ENCODE data around the gene CHRDL2. TPM values are rescaled to one million over a fixed set of nuclear protein-coding genes. Genes with fewer than 3 reads are reported as not detected.

Gene CHRDL2
- total and polyA plus RNA-seq, 4 donors: 0.23 to 14.5 (median 4.1) TPM; not detected in 1

GRCh38 chr11:74681686-74682651 is 49.3 kb downstream of the CHRDL2 start:
- 45 to 47% methylated on average over 12 of the region's 12 CpGs for WGBS, 2 donors
- H3K27ac ChIP-seq (ENCODE audit: low read depth in 1 of 2, low read length in 2 of 2): no peak overlapping the region
- no peaks in the 10 kb centered on the region for H3K4me1 ChIP-seq (ENCODE audit: control insufficient read depth in 1 of 2, insufficient read depth in 2 of 2, low read length in 2 of 2)
- no peak overlapping the region for H3K4me3 ChIP-seq (ENCODE audit: low read length in 2 of 2)
- no peaks in the 10 kb centered on the region for H3K36me3 ChIP-seq (ENCODE audit: control insufficient read depth in 1 of 2, insufficient read depth in 2 of 2, low read length in 1 of 2)
- intact Hi-C loops (cut with DNase I): loop anchor here in 1 of 2 donors (5.0 kb wide), 1 partner anchor 40 kb away; no protein-coding TSS in a partner anchor
- ATAC-seq (ENCODE audit: low FRiP score): no peak
- H3K9me3 ChIP-seq (ENCODE audit: control insufficient read depth, low read length): no peaks in the 10 kb centered on the region
- no peaks in the 10 kb centered on the region for H3K27me3 ChIP-seq (ENCODE audit: control insufficient read depth in 1 of 2, insufficient read depth in 2 of 2, low read length in 1 of 2)
- peak; percentile 49 to 79 for DNase-seq

- H3K9me3 ChIP-seq (ENCODE audit: control insufficient read depth, low read length): no peaks in the 10 kb centered on the region
- no peak for ATAC-seq (ENCODE audit: low FRiP score)
- 87 to 88% methylated on average over 18 of the region's 18 CpGs for WGBS, 2 donors
- DNase-seq: peak; percentile 38 to 66
- no peaks in the 10 kb centered on the region for H3K36me3 ChIP-seq (ENCODE audit: control insufficient read depth in 1 of 2, insufficient read depth in 2 of 2, low read length in 1 of 2)
- no peaks in the 10 kb centered on the region for H3K4me1 ChIP-seq (ENCODE audit: control insufficient read depth in 1 of 2, insufficient read depth in 2 of 2, low read length in 2 of 2)
- H3K4me3 ChIP-seq (ENCODE audit: low read length in 2 of 2): no peak overlapping the region
- H3K27ac ChIP-seq (ENCODE audit: low read depth in 1 of 2, low read length in 2 of 2): no peak overlapping the region
- intact Hi-C loops (cut with DNase I): loop anchor here in 1 of 2 donors (5.0 kb wide), 1 partner anchor 39 kb away; no protein-coding TSS in a partner anchor
- no peaks in the 10 kb centered on the region for H3K27me3 ChIP-seq (ENCODE audit: control insufficient read depth in 1 of 2, insufficient read depth in 2 of 2, low read length in 1 of 2)
Observed at GRCh38 chr11:74680703-74681531, 50.3 kb downstream of the CHRDL2 start.

DNA sequence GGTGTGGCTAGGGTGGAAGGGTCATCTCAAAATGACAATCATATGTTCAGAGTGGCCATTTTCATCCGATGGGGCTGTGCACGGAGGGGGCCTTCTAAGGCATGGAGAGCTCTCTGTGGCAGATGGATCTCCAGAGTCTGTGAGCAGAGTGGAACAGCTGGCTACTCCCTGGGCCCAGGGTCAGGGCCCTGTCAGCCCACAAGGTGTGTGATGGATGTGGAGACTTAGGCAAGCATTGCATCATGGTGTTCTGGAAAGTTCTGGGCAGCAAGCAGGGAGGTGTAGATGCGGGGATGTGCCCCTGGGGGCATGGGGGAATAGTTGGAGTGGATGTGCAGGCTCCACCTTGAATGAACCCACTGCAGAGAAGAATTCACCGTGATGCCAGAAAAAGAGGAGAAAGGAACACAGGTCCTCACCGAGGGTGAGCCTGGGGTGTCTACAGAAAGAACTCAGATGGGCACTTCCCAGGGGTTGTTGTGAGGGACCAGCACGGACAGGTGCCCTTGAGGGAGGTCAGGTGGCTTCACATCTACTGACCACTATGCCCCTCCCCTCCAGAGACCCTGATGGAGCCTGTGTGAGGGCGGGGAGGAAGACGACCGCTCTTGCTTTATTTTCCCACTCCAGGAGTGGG is 51.1 kb downstream of the CHRDL2 start:
- 87 to 90% methylated on average over 9 of the region's 9 CpGs for WGBS, 2 donors
- Histone ChIP-seq H3K4me1 (ENCODE audit: control insufficient read depth in 1 of 2, insufficient read depth in 2 of 2, low read length in 2 of 2) (no peaks in the 10 kb centered on the region), H3K4me3 (ENCODE audit: low read length in 2 of 2) (no peak overlapping the region), H3K27ac (ENCODE audit: low read depth in 1 of 2, low read length in 2 of 2) (no peak overlapping the region), H3K27me3 (ENCODE audit: control insufficient read depth in 1 of 2, insufficient read depth in 2 of 2, low read length in 1 of 2) (no peaks in the 10 kb centered on the region), H3K9me3 (ENCODE audit: control insufficient read depth, low read length) (no peaks in the 10 kb centered on the region), H3K36me3 (ENCODE audit: control insufficient read depth in 1 of 2, insufficient read depth in 2 of 2, low read length in 1 of 2) (no peaks in the 10 kb centered on the region)
- DNase-seq: peak; percentile 37 to 49
- ATAC-seq (ENCODE audit: low FRiP score): no peak
- intact Hi-C loops (cut with DNase I): loop anchor here in 1 of 2 donors (5.0 kb wide), 1 partner anchor 38 kb away; no protein-coding TSS in a partner anchor

GRCh38 chr11:74679513-74679865 is 51.7 kb downstream of the CHRDL2 start:
- H3K27ac ChIP-seq (ENCODE audit: low read depth in 1 of 2, low read length in 2 of 2): no peak overlapping the region
- H3K36me3 ChIP-seq (ENCODE audit: control insufficient read depth in 1 of 2, insufficient read depth in 2 of 2, low read length in 1 of 2): no peaks in the 10 kb centered on the region
- ATAC-seq (ENCODE audit: low FRiP score): no peak
- intact Hi-C loops (cut with DNase I): no loop called here
- no peak overlapping the region for H3K4me3 ChIP-seq (ENCODE audit: low read length in 2 of 2)
- H3K4me1 ChIP-seq (ENCODE audit: control insufficient read depth in 1 of 2, insufficient read depth in 2 of 2, low read length in 2 of 2): no peaks in the 10 kb centered on the region
- peak in 1 of 2 donors; percentile 48 for DNase-seq
- H3K27me3 ChIP-seq (ENCODE audit: control insufficient read depth in 1 of 2, insufficient read depth in 2 of 2, low read length in 1 of 2): no peaks in the 10 kb centered on the region
- H3K9me3 ChIP-seq (ENCODE audit: control insufficient read depth, low read length): no peaks in the 10 kb centered on the region
- WGBS, 2 donors: 78 to 91% methylated on average over 3 of the region's 3 CpGs

GRCh38 chr11:74678591-74679512 is 52.4 kb downstream of the CHRDL2 start:
- no peak overlapping the region for H3K4me3 ChIP-seq (ENCODE audit: low read length in 2 of 2)
- peak in 1 of 2 donors; percentile 62 for DNase-seq
- no peaks in the 10 kb centered on the region for H3K4me1 ChIP-seq (ENCODE audit: control insufficient read depth in 1 of 2, insufficient read depth in 2 of 2, low read length in 2 of 2)
- H3K27me3 ChIP-seq (ENCODE audit: control insufficient read depth in 1 of 2, insufficient read depth in 2 of 2, low read length in 1 of 2): no peaks in the 10 kb centered on the region
- no peak for ATAC-seq (ENCODE audit: low FRiP score)
- intact Hi-C loops (cut with DNase I): no loop called here
- 66 to 70% methylated on average over 13 of the region's 13 CpGs for WGBS, 2 donors
- no peaks in the 10 kb centered on the region for H3K36me3 ChIP-seq (ENCODE audit: control insufficient read depth in 1 of 2, insufficient read depth in 2 of 2, low read length in 1 of 2)
- H3K9me3 ChIP-seq (ENCODE audit: control insufficient read depth, low read length): no peaks in the 10 kb centered on the region
- H3K27ac ChIP-seq (ENCODE audit: low read depth in 1 of 2, low read length in 2 of 2): no peak overlapping the region

- DNase-seq (no peak), ATAC-seq (ENCODE audit: low FRiP score) (no peak)
- whole genome bisulfite sequencing, 2 donors: 96 to 99% methylated on average over 5 of the region's 5 CpGs
- intact Hi-C loops (cut with DNase I): no loop called here
- H3K4me1 ChIP-seq (ENCODE audit: control insufficient read depth in 1 of 2, insufficient read depth in 2 of 2, low read length in 2 of 2): no peaks in the 10 kb centered on the region
- no peak overlapping the region for H3K27ac ChIP-seq (ENCODE audit: low read depth in 1 of 2, low read length in 2 of 2)
- H3K27me3 ChIP-seq (ENCODE audit: control insufficient read depth in 1 of 2, insufficient read depth in 2 of 2, low read length in 1 of 2): no peaks in the 10 kb centered on the region
- H3K9me3 ChIP-seq (ENCODE audit: control insufficient read depth, low read length): no peaks in the 10 kb centered on the region
- H3K36me3 ChIP-seq (ENCODE audit: control insufficient read depth in 1 of 2, insufficient read depth in 2 of 2, low read length in 1 of 2): no peaks in the 10 kb centered on the region
- no peak overlapping the region for H3K4me3 ChIP-seq (ENCODE audit: low read length in 2 of 2)
Observed at GRCh38 chr11:74678041-74678440, 53.2 kb downstream of the CHRDL2 start.

GRCh38 chr11:74677131-74677530 is 54.1 kb downstream of the CHRDL2 start:
- no peak for DNase-seq
- H3K4me1 ChIP-seq (ENCODE audit: control insufficient read depth in 1 of 2, insufficient read depth in 2 of 2, low read length in 2 of 2): no peaks in the 10 kb centered on the region
- no peak overlapping the region for H3K4me3 ChIP-seq (ENCODE audit: low read length in 2 of 2)
- H3K27me3 ChIP-seq (ENCODE audit: control insufficient read depth in 1 of 2, insufficient read depth in 2 of 2, low read length in 1 of 2): no peaks in the 10 kb centered on the region
- intact Hi-C loops (cut with DNase I): no loop called here
- no peaks in the 10 kb centered on the region for H3K9me3 ChIP-seq (ENCODE audit: control insufficient read depth, low read length)
- 86 to 89% methylated on average over 6 of the region's 6 CpGs for WGBS, 2 donors
- ATAC-seq (ENCODE audit: low FRiP score): no peak
- no peak overlapping the region for H3K27ac ChIP-seq (ENCODE audit: low read depth in 1 of 2, low read length in 2 of 2)
- no peaks in the 10 kb centered on the region for H3K36me3 ChIP-seq (ENCODE audit: control insufficient read depth in 1 of 2, insufficient read depth in 2 of 2, low read length in 1 of 2)
